CD4-positive, alpha-beta T cell treated with Interleukin-12 subunit alpha and Interleukin-12 subunit beta, for 1 hour (primary cell): ENCODE data around the gene LAMTOR2.
A peak's percentile ranks its signal among the peaks of the same experiment; 100 is the strongest.
"Not testable (repeated sequence)": the region's sequence is repeated elsewhere in the genome, so short reads cannot be mapped to it uniquely, and the experiment has no call there.

Experiments used
- DNase-seq: peaks from one replicate; pipeline ENCODE4 v3.0.0-alpha.2; 2020

The LAMTOR2 gene

GRCh38 chr1:156054500-156055280 lies at the start of gene LAMTOR2:
Gene LAMTOR2, plus strand, starts transcription at chr1:156054782. Its CDS starts 108 bp downstream, at chr1:156054890.
- peak; percentile 96 for DNase-seq

GRCh38 chr1:156004843-156005584 lies 49.6 kb upstream of the LAMTOR2 start:
- DNase-seq: peak; percentile 60

- no peak for DNase-seq
Observed at GRCh38 chr1:156006666-156007376, 47.8 kb upstream of the LAMTOR2 start.

- DNase-seq: no peak
Observed at GRCh38 chr1:156009404-156009803, 45.2 kb upstream of the LAMTOR2 start.

GRCh38 chr1:156012051-156012817 lies 42.3 kb upstream of the LAMTOR2 start:
- DNase-seq: no peak

GRCh38 chr1:156014829-156015228 lies 39.8 kb upstream of the LAMTOR2 start:
- DNase-seq: no peak

- DNase-seq: no peak
Observed at GRCh38 chr1:156019946-156020292, 34.7 kb upstream of the LAMTOR2 start.

- peak; percentile 90 for DNase-seq
Observed at GRCh38 chr1:156020293-156021092, 34.1 kb upstream of the LAMTOR2 start, which contains the start of gene SSR2. Gene SSR2, minus strand, starts transcription at chr1:156020951. Its CDS starts 784 bp downstream, at chr1:156020167.

- no peak for DNase-seq
Observed at GRCh38 chr1:156021093-156021428, 33.5 kb upstream of the LAMTOR2 start.

GRCh38 chr1:156021954-156022353 lies 32.6 kb upstream of the LAMTOR2 start:
- no peak for DNase-seq

GRCh38 chr1:156024801-156025200 lies 29.8 kb upstream of the LAMTOR2 start:
- no peak for DNase-seq

- DNase-seq: peak; percentile 40
Observed at GRCh38 chr1:156025876-156026275, 28.7 kb upstream of the LAMTOR2 start.

- DNase-seq: no peak
Observed at GRCh38 chr1:156026588-156026987, 28.0 kb upstream of the LAMTOR2 start.

- no peak for DNase-seq
Observed at GRCh38 chr1:156033011-156033410, 21.6 kb upstream of the LAMTOR2 start.

- DNase-seq: not testable (repeated sequence)
Observed at GRCh38 chr1:156034991-156035390, 19.6 kb upstream of the LAMTOR2 start.

GRCh38 chr1:156042828-156043227 lies 11.8 kb upstream of the LAMTOR2 start:
- no peak for DNase-seq

GRCh38 chr1:156045076-156045475 lies 9.5 kb upstream of the LAMTOR2 start:
- DNase-seq: peak; percentile 6

- DNase-seq: no peak
Observed at GRCh38 chr1:156048663-156049258, 5.8 kb upstream of the LAMTOR2 start.

GRCh38 chr1:156050376-156050775 lies 4.2 kb upstream of the LAMTOR2 start:
- DNase-seq: no peak

GRCh38 chr1:156051011-156051725 lies 3.4 kb upstream of the LAMTOR2 start:
- no peak for DNase-seq
